HG03060 (cell line): ENCODE measurements around the gene PKP4.

Source experiments
- ATAC-seq: cut with Tn5 transposase; IDR thresholded peaks from one replicate; pipeline ENCODE4 v1.9.1; 2021; ENCODE audit warnings: low read depth, moderate number of reproducible peaks; ENCODE audit not compliant: unreplicated experiment

Gene PKP4

GRCh38 chr2:158582670-158583069 is 125.9 kb downstream of the PKP4 start:
- ATAC-seq, result no peak

GRCh38 chr2:158583923-158584322 is 127.2 kb downstream of the PKP4 start:
- ATAC-seq, result no peak

- no peak for ATAC-seq
These were observed 129.7 kb downstream of the PKP4 start for GRCh38 chr2:158586491-158586890.

GRCh38 chr2:158589303-158589702 is 132.6 kb downstream of the PKP4 start:
- ATAC-seq, result no peak

- no peak for ATAC-seq
These were observed 142.2 kb downstream of the PKP4 start for GRCh38 chr2:158598862-158599517.

GRCh38 chr2:158599609-158600008 is 142.9 kb downstream of the PKP4 start:
- no peak for ATAC-seq

- ATAC-seq, result no peak
These were observed 143.5 kb downstream of the PKP4 start for GRCh38 chr2:158600155-158600802.

- ATAC-seq, result no peak
These were observed 145.3 kb downstream of the PKP4 start for GRCh38 chr2:158602027-158602426.

GRCh38 chr2:158603205-158603604 is 146.5 kb downstream of the PKP4 start:
- no peak for ATAC-seq

- ATAC-seq, result no peak
These were observed 147.2 kb downstream of the PKP4 start for GRCh38 chr2:158603986-158604385.

- ATAC-seq, result no peak
These were observed 153.3 kb downstream of the PKP4 start for GRCh38 chr2:158610059-158610458.

GRCh38 chr2:158616480-158617000 is 159.8 kb downstream of the PKP4 start:
- no peak for ATAC-seq

GRCh38 chr2:158618891-158619490 is 162.2 kb downstream of the PKP4 start:
- ATAC-seq, result no peak

- ATAC-seq, result no peak
These were observed 162.7 kb downstream of the PKP4 start for GRCh38 chr2:158619496-158619895.

GRCh38 chr2:158620656-158621055 is 163.9 kb downstream of the PKP4 start:
- no peak for ATAC-seq

GRCh38 chr2:158624071-158624667 is 167.4 kb downstream of the PKP4 start:
- no peak for ATAC-seq

- no peak for ATAC-seq
These were observed 168.2 kb downstream of the PKP4 start for GRCh38 chr2:158624961-158625360.

GRCh38 chr2:158629116-158629515 is 172.4 kb downstream of the PKP4 start:
- no peak for ATAC-seq

GRCh38 chr2:158633261-158633660 is 176.5 kb downstream of the PKP4 start:
- ATAC-seq, result no peak

- ATAC-seq, result no peak
These were observed 177.9 kb downstream of the PKP4 start for GRCh38 chr2:158634627-158635026.

- ATAC-seq, result no peak
These were observed 179.3 kb downstream of the PKP4 start for GRCh38 chr2:158635961-158636601.
